Hematopoietic multipotent progenitor cell (in vitro differentiated cells): ENCODE results near the gene ECHS1. TPM values are rescaled to one million over a fixed set of nuclear protein-coding genes. Genes with fewer than 3 reads are reported as not detected.

Experiments used
- DNase-seq, 3 donors: peaks; one replicate each; pipeline ENCODE4 v3.0.0-alpha.2; 2011 to 2015; ENCODE audit warnings: low read depth in 2 of 3, low spot score in 2 of 3
- total RNA-seq: library from RNA; depleted of rRNA; stranded (reverse); fragments of >200 nt; gene quantifications from one replicate; pipeline ENCODE4 v1.2.3, GENCODE V29; 2012

Gene ECHS1
- total RNA-seq, 1 donor: 30.7 TPM

GRCh38 chr10:133361227-133361626, 11.9 kb downstream of the ECHS1 start:
- no peak for DNase-seq

- no peak for DNase-seq
These were observed 13.1 kb downstream of the ECHS1 start for GRCh38 chr10:133359972-133360610.

GRCh38 chr10:133359554-133359971, 13.6 kb downstream of the ECHS1 start:
- DNase-seq: no peak

- no peak for DNase-seq
These were observed 14.2 kb downstream of the ECHS1 start for GRCh38 chr10:133358925-133359310.

GRCh38 chr10:133358162-133358924, 14.8 kb downstream of the ECHS1 start:
- no peak for DNase-seq

GRCh38 chr10:133357285-133358161, 15.6 kb downstream of the ECHS1 start, which contains the start of gene FUOM:
Gene FUOM (minus strand): TSS chr10:133358019. CDS start chr10:133358007, 12 bp downstream.
- peak in 2 of 3 donors; percentile 76 to 83 for DNase-seq

GRCh38 chr10:133356549-133357284, 16.4 kb downstream of the ECHS1 start:
- DNase-seq: no peak

- no peak for DNase-seq
These were observed 17.2 kb downstream of the ECHS1 start for GRCh38 chr10:133355991-133356390.

- DNase-seq: no peak
These were observed 17.9 kb downstream of the ECHS1 start for GRCh38 chr10:133355266-133355665.

GRCh38 chr10:133354672-133355240, 18.4 kb downstream of the ECHS1 start:
- no peak for DNase-seq

GRCh38 chr10:133353988-133354605, 19.1 kb downstream of the ECHS1 start:
- DNase-seq: no peak

GRCh38 chr10:133353202-133353959, 19.8 kb downstream of the ECHS1 start:
- no peak for DNase-seq

GRCh38 chr10:133351408-133352318, 21.5 kb downstream of the ECHS1 start:
- no peak for DNase-seq

- DNase-seq: no peak
These were observed 22.2 kb downstream of the ECHS1 start for GRCh38 chr10:133350950-133351329.

- no peak for DNase-seq
These were observed 22.7 kb downstream of the ECHS1 start for GRCh38 chr10:133350283-133350949.

- no peak for DNase-seq
These were observed 23.6 kb downstream of the ECHS1 start for GRCh38 chr10:133349577-133350011.

- no peak for DNase-seq
These were observed 24.0 kb downstream of the ECHS1 start for GRCh38 chr10:133349160-133349568.
